IPS DF 6.9 (cell line): ENCODE measurements around the gene CORO1C.

Experiments used
- DNase-seq: peaks from one replicate; pipeline ENCODE4 v3.0.0-alpha.2; 2013; ENCODE audit warnings: low read depth, low spot score
- H3K27ac ChIP-seq: one replicate; pipeline ENCODE4 v1.5.1; 2013; ENCODE audit warnings: low read length, control low read depth
- H3K27me3 ChIP-seq: 2 replicates; pipeline ENCODE4 v1.6.1; 2013; ENCODE audit warnings: mild to moderate bottlenecking, low read length; ENCODE audit not compliant: control insufficient read depth, insufficient read depth
- H3K36me3 ChIP-seq: 2 replicates; pipeline ENCODE4 v1.6.1; 2013; ENCODE audit warnings: low read length; ENCODE audit not compliant: control insufficient read depth, insufficient read depth
- H3K4me1 ChIP-seq: 2 replicates; pipeline ENCODE4 v1.6.1; 2013; ENCODE audit warnings: low read length; ENCODE audit not compliant: control insufficient read depth, insufficient read depth
- H3K4me3 ChIP-seq: 2 replicates; pipeline ENCODE4 v1.5.1; 2013; ENCODE audit warnings: mild to moderate bottlenecking, low read length
- H3K9me3 ChIP-seq: 2 replicates; pipeline ENCODE4 v1.6.1; 2013; ENCODE audit warnings: low read length, inconsistent platforms; ENCODE audit not compliant: control insufficient read depth, insufficient read depth
- WGBS: extraction: QIAGEN DNeasy Blood & Tissue Kit; methylation state at CpG from one replicate; pipeline ENCODE4 v1.1.7; 2013; ENCODE audit warnings: mixed read lengths, missing lambda C conversion rate; ENCODE audit not compliant: insufficient read length, insufficient coverage; 5-methylcytosine and 5-hydroxymethylcytosine counted together

Gene CORO1C

GRCh38 chr12:108675792-108676191 is 55.5 kb downstream of the CORO1C start:
- DNase-seq, result no peak
- no peaks in the 10 kb centered on the region for H3K9me3 ChIP-seq
- H3K36me3 ChIP-seq, result no peaks in the 10 kb centered on the region; the same call in 1 of the 2 replicates

GRCh38 chr12:108672054-108672453 is 59.3 kb downstream of the CORO1C start:
- Histone ChIP-seq H3K9me3 (no peaks in the 10 kb centered on the region), H3K27ac (no peak overlapping the region), H3K4me3 (no peak overlapping the region), H3K4me1 (no peaks in the 10 kb centered on the region), H3K36me3 (no peaks in the 10 kb centered on the region), H3K27me3 (no peaks in the 10 kb centered on the region; the same call in 1 of the 2 replicates)
- WGBS, result 100% methylated on average over 2 of the region's 3 CpGs
- DNase-seq, result no peak

More at GRCh38 chr12:108675792-108676191, 55.5 kb downstream of the CORO1C start:
- Histone ChIP-seq H3K4me1 (no peaks in the 10 kb centered on the region), H3K27me3 (no peaks in the 10 kb centered on the region; the same call in 1 of the 2 replicates), H3K4me3 (no peak overlapping the region), H3K27ac (no peak overlapping the region)
- WGBS, result no CpG with 5 or more reads among the region's 4 CpGs

GRCh38 chr12:108671110-108671509 is 60.2 kb downstream of the CORO1C start:
- no peak overlapping the region for H3K4me3 ChIP-seq
- no peaks in the 10 kb centered on the region for H3K36me3 ChIP-seq
- WGBS, result no CpG with 5 or more reads among the region's 3 CpGs
- no peaks in the 10 kb centered on the region for H3K4me1 ChIP-seq
- no peaks in the 10 kb centered on the region; the same call in 1 of the 2 replicates for H3K27me3 ChIP-seq
- H3K9me3 ChIP-seq, result no peaks in the 10 kb centered on the region
- no peak for DNase-seq
- H3K27ac ChIP-seq, result no peak overlapping the region

GRCh38 chr12:108670066-108670631 is 61.2 kb downstream of the CORO1C start:
- Histone ChIP-seq H3K4me1 (peaks cover 2% of the 10 kb centered on the region; the same call in 1 of the 2 replicates), H3K4me3 (no peak overlapping the region), H3K27me3 (no peaks in the 10 kb centered on the region), H3K36me3 (no peaks in the 10 kb centered on the region), H3K27ac (no peak overlapping the region), H3K9me3 (no peaks in the 10 kb centered on the region)
- no CpG with 5 or more reads among the region's 7 CpGs for WGBS
- DNase-seq, result no peak

- DNase-seq, result no peak
- H3K4me3 ChIP-seq, result no peak overlapping the region
- WGBS, result no CpG with 5 or more reads among the region's 1 CpG
These were observed 62.8 kb downstream of the CORO1C start for GRCh38 chr12:108668542-108668941.

GRCh38 chr12:108668063-108668462 is 63.3 kb downstream of the CORO1C start:
- no peak overlapping the region for H3K27ac ChIP-seq
- no CpG with 5 or more reads among the region's 8 CpGs for WGBS
- no peaks in the 10 kb centered on the region for H3K9me3 ChIP-seq
- no peak for DNase-seq
- no peaks in the 10 kb centered on the region for H3K36me3 ChIP-seq
- peaks cover 2% of the 10 kb centered on the region; the same call in 1 of the 2 replicates for H3K4me1 ChIP-seq
- no peak overlapping the region for H3K4me3 ChIP-seq
- no peaks in the 10 kb centered on the region for H3K27me3 ChIP-seq

More at GRCh38 chr12:108668542-108668941, 62.8 kb downstream of the CORO1C start:
- Histone ChIP-seq H3K4me1 (peaks cover 2% of the 10 kb centered on the region; the same call in 1 of the 2 replicates), H3K9me3 (no peaks in the 10 kb centered on the region), H3K27ac (no peak overlapping the region), H3K36me3 (no peaks in the 10 kb centered on the region), H3K27me3 (no peaks in the 10 kb centered on the region)

GRCh38 chr12:108667349-108667748 is 64.0 kb downstream of the CORO1C start:
- no CpG with 5 or more reads among the region's 2 CpGs for WGBS
- H3K27me3 ChIP-seq, result no peaks in the 10 kb centered on the region
- H3K27ac ChIP-seq, result no peak overlapping the region
- DNase-seq, result no peak
- H3K4me3 ChIP-seq, result no peak overlapping the region
- H3K36me3 ChIP-seq, result no peaks in the 10 kb centered on the region
- H3K4me1 ChIP-seq, result peaks cover 2% of the 10 kb centered on the region; the same call in 1 of the 2 replicates
- H3K9me3 ChIP-seq, result no peaks in the 10 kb centered on the region

- DNase-seq, result no peak
- H3K27ac ChIP-seq, result no peak overlapping the region
- H3K4me1 ChIP-seq, result peaks cover 2% of the 10 kb centered on the region; the same call in 1 of the 2 replicates
- H3K27me3 ChIP-seq, result no peaks in the 10 kb centered on the region
- WGBS, result no CpG with 5 or more reads among the region's 3 CpGs
- no peak overlapping the region for H3K4me3 ChIP-seq
- no peaks in the 10 kb centered on the region for H3K36me3 ChIP-seq
- H3K9me3 ChIP-seq, result no peaks in the 10 kb centered on the region
These were observed 64.9 kb downstream of the CORO1C start for GRCh38 chr12:108666401-108666881.

- Histone ChIP-seq H3K4me1 (peaks cover 2% of the 10 kb centered on the region; the same call in 1 of the 2 replicates), H3K27me3 (no peaks in the 10 kb centered on the region), H3K9me3 (no peaks in the 10 kb centered on the region), H3K36me3 (no peaks in the 10 kb centered on the region), H3K4me3 (no peak overlapping the region), H3K27ac (no peak overlapping the region)
- WGBS, result no CpG with 5 or more reads among the region's 6 CpGs
- DNase-seq, result no peak
These were observed 65.6 kb downstream of the CORO1C start for GRCh38 chr12:108665608-108666202.

GRCh38 chr12:108664338-108665258 is 66.7 kb downstream of the CORO1C start:
- H3K27me3 ChIP-seq, result no peaks in the 10 kb centered on the region
- H3K36me3 ChIP-seq, result no peaks in the 10 kb centered on the region
- DNase-seq, result peak; percentile 72
- peaks cover 2% of the 10 kb centered on the region; the same call in 1 of the 2 replicates for H3K4me1 ChIP-seq
- WGBS, result no CpG with 5 or more reads among the region's 5 CpGs
- no peaks in the 10 kb centered on the region for H3K9me3 ChIP-seq
- no peak overlapping the region for H3K27ac ChIP-seq
- H3K4me3 ChIP-seq, result no peak overlapping the region
